AG09319 (cell line): Measurements from ENCODE around the gene C1QTNF6.

Experiments used
- DNase-seq: peaks from one replicate; pipeline ENCODE4 v3.0.0-alpha.2; 2010; ENCODE audit warnings: low read depth; ENCODE audit errors: extremely low read depth
- CTCF ChIP-seq: IDR thresholded peaks from 2 replicates; pipeline ENCODE4 v1.5.1; 2011; ENCODE audit warnings: low read depth, mild to moderate bottlenecking, inconsistent platforms, low read length, moderate library complexity

Gene C1QTNF6

DNA sequence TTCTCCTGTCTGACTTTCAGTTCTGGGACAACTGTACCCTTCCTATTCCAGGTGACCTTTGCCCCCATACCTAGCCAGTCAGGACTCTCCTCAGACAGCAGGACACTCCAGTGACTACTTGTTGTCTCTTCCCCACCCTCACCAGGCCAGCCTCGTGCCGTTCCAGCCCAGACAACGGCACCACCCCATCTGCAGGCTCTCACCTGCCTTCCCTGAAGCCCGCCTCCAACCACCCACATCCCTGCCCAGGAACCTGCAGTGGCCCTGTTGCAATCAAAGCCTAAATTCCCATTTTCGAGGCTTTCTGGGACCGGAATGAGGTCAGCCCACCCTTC, 42.0 kb downstream of the C1QTNF6 start:
- no peak for TF ChIP-seq CTCF

GRCh38 chr22:37145180-37146050, 42.6 kb downstream of the C1QTNF6 start:
- no peak for DNase-seq
- TF ChIP-seq CTCF = no peak

More for the DNA sequence above, 42.0 kb downstream of the C1QTNF6 start:
- no peak for DNase-seq

DNA sequence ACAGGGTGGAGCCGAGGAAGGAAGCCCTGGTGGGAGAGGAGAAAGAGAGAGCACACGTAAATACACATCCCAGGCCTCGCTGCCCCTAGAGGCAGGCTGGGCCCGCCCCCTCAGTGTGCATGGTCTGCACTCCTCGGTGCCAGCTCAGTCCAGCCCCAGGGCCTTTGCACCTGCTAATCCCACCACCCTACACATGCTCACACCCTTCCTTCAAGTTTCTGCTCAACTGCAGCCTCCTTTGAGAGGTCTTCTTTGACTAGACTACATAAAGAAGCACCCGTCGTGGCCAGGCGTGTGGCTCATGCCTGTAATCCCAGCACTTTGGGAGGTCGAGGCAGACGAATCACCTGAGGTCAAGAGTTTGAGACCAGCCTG, 43.9 kb downstream of the C1QTNF6 start:
- TF ChIP-seq CTCF = no peak
- no peak for DNase-seq

DNA sequence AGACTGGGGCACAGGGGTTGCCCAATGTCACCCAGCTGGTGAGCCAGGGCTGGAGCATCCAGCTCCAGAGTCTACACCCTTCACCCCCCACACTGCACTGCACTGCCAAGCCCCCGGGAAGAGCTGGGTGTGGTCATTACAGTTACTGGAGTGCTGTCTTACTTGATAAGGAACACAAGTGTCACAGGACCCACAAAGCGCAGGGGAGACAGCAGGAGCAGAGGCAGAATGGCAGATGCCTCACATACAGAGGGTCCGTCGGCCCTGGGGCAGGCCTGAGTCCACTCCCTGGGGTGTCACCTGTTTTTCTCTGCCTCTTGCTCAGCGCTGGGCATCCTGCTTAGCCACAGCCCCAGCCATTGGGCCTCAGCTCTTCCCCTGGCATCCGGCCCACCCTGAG, 46.1 kb downstream of the C1QTNF6 start:
- no peak for TF ChIP-seq CTCF
- DNase-seq = no peak

DNA sequence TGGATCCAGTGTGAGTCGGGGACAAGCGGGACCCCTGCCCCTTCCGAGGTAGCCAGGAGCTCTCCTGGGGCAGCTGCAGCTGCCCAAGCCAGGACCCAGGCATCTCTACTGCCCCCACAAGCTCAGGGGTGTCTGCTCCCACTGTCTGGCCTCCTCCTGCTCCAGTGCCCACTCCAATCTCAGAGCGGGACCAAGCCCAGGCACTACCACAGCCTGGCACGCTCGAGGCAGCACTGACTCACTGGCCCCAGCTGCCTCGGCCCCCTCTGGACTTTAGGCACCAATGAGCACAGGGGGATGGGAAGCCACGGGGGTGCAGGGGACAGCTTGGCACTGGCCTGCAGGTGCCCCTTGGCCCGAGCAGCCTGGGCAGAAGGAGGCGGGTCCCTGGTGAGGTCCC, 46.6 kb downstream of the C1QTNF6 start:
- no peak for TF ChIP-seq CTCF
- no peak for DNase-seq

DNA sequence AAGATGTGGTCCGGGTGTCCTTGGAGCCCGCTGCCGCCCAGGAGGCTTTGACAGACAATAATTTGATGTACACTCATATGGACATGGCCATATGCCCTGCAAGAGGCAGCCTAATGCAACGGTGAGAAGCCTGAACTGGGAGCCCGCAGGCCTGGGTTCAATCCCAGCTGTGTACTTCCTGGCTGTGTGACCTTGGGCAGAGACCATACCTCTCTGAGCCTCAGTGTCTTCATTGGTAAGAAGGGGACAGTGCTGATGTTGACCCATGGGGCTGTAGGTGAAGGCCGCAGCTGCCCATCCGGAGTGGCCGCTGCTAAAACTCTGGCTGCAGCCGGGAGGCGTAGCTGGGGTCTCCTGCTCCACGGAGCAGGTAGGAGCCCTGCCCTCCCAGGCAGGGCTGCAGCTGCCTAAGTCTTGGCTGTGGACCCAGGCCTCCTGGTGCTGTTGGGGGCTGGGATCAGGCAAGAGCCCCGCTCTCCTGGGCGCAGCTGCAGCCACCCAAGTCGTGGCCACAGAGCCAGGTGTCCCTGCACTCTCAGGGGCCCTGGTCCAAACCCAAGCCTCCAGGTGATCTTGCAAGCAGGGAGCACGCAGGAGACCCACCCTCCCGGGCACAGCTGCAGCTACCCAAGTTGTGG, 47.2 kb downstream of the C1QTNF6 start:
- TF ChIP-seq CTCF = no peak

DNA sequence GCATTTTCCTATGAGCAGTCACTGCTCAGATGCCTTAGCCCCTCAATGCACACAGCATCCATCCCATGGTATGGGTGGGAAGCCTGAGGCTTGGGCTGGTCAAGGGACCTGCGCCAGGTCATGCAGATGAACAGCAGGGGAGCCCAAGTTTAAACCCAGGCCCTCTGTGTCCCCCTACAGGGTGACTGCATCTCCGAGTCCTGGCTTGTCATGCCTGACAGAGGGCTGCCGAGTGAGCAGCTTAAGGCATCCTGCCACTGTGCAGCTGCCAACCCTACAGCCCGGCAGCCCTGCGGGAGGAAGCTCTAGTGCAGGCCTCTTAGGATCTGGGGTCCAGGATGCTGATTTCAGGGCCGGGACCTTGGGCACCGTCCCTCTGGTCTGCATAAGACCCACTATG, 48.3 kb downstream of the C1QTNF6 start:
- TF ChIP-seq CTCF = no peak
- DNase-seq = no peak

More for the DNA sequence above, 47.2 kb downstream of the C1QTNF6 start:
- DNase-seq = no peak
